CD4-positive, alpha-beta memory T cell (primary cell): ENCODE results near the gene MUC6. TPM values are rescaled to one million over a fixed set of nuclear protein-coding genes. Genes with fewer than 3 reads are reported as not detected.

ENCODE experiments used
- CTCF ChIA-PET: fragments of 350-600 bp; sonication (Branson Sonifier 250); formaldehyde crosslinking; loops from one replicate; lab custom pipeline; 2021; ENCODE audit warnings: inconsistent platforms; ENCODE audit not compliant: partially characterized antibody; lab: Charles Lee
- POLR2A ChIA-PET: fragments of 350-600 bp; sonication (Branson Sonifier 250); formaldehyde crosslinking; loops from one replicate; lab custom pipeline; 2021; ENCODE audit not compliant: partially characterized antibody; lab: Charles Lee
- DNase-seq, 5 donors: peaks; one replicate each; pipeline versions ENCODE4 v3.0.0 to v3.0.0-alpha.2; 2020 to 2022; ENCODE audit warnings: mixed read lengths in 1 of 5
- H3K27ac ChIP-seq: one replicate; pipeline ENCODE4 v1.7.0; 2013; ENCODE audit warnings: low read depth, low read length
- H3K27me3 ChIP-seq: 2 replicates; pipeline ENCODE4 v1.7.0; 2013; ENCODE audit warnings: mild to moderate bottlenecking, low read length, moderate library complexity; ENCODE audit not compliant: insufficient read depth
- H3K36me3 ChIP-seq: 2 replicates; pipeline ENCODE4 v1.7.0; 2013; ENCODE audit warnings: mild to moderate bottlenecking, low read length, moderate library complexity; ENCODE audit not compliant: insufficient read depth
- H3K4me1 ChIP-seq: 2 replicates; pipeline ENCODE4 v1.7.0; 2013; ENCODE audit warnings: mild to moderate bottlenecking, low read length, moderate library complexity; ENCODE audit not compliant: insufficient read depth
- H3K4me3 ChIP-seq, 2 donors: one replicate each; pipeline ENCODE4 v1.7.0; 2013; ENCODE audit warnings: low read length in 2 of 2, mild to moderate bottlenecking in 1 of 2
- H3K9me3 ChIP-seq, 2 donors: one replicate each; pipeline ENCODE4 v1.7.0; 2013; ENCODE audit warnings: low read length in 2 of 2, control low read depth in 1 of 2; ENCODE audit not compliant: control insufficient read depth in 1 of 2
- H3K27ac Mint-ChIP-seq, 7 donors: one replicate each; pipeline ENCODE4 v1.8.0; 2020 to 2021; ENCODE audit warnings: mixed read lengths in 7 of 7, mild to moderate bottlenecking in 6 of 7, inconsistent platforms in 3 of 7, moderate library complexity in 3 of 7
- H3K27me3 Mint-ChIP-seq, 2 donors: one replicate each; pipeline ENCODE4 v1.8.0; 2020 to 2021; ENCODE audit warnings: mixed read lengths in 2 of 2
- H3K36me3 Mint-ChIP-seq, 2 donors: one replicate each; pipeline ENCODE4 v1.8.0; 2020 to 2021; ENCODE audit warnings: mixed read lengths in 2 of 2, inconsistent platforms in 1 of 2, mild to moderate bottlenecking in 1 of 2
- H3K4me1 Mint-ChIP-seq, 4 donors: one replicate each; pipeline ENCODE4 v1.8.0; 2020 to 2021; ENCODE audit warnings: mixed read lengths in 4 of 4, mild to moderate bottlenecking in 1 of 4
- H3K4me3 Mint-ChIP-seq, 8 donors: one replicate each; pipeline ENCODE4 v1.8.0; 2020 to 2021; ENCODE audit warnings: mixed read lengths in 8 of 8, mild to moderate bottlenecking in 7 of 8, moderate library complexity in 6 of 8, inconsistent platforms in 3 of 8
- H3K9me3 Mint-ChIP-seq, 8 donors: one replicate each; pipeline ENCODE4 v1.8.0; 2020 to 2021; ENCODE audit warnings: mixed read lengths in 8 of 8, mild to moderate bottlenecking in 5 of 8, inconsistent platforms in 3 of 8, moderate library complexity in 1 of 8
- intact Hi-C: fragments of 100-400 bp; cut with micrococcal nuclease; formaldehyde crosslinking; loops from one replicate; pipeline ENCODE4 v1.15.1; 2023
- polyA plus RNA-seq, 2 donors: library from polyadenylated mRNA; unstranded; fragments of 300-500 nt; fragmentation: Illumina TruSeq; gene quantifications; one replicate each; pipeline ENCODE4 v1.2.3, GENCODE V29; 2021
- total RNA-seq, 2 experiments: library from RNA; stranded (reverse); gene quantifications; one replicate each; pipeline ENCODE4 v1.2.3, GENCODE V29; 2021

MUC6 gene
- not detected for total RNA-seq
- under 1 TPM in 1 of 2 donors, not detected in 1; 0.13 TPM for polyA plus RNA-seq

GRCh38 chr11:1036303-1036923 is at the start of gene MUC6:
Gene MUC6, minus strand, starts transcription at chr11:1036718. Its CDS starts 63 bp downstream, at chr11:1036655.
- Mint-ChIP-seq H3K4me3 (no peak within 1 kb of the TSS), H3K9me3 (peaks cover 0 to 4% (median 0%) of the 10 kb centered on the region in 8 donors), H3K27ac (no peak within 1 kb of the TSS), H3K27me3 (no peaks in the 10 kb centered on the region), H3K4me1 (peaks cover 0 to 9% (median 0%) of the 10 kb centered on the region in 4 donors), H3K36me3 (no peaks in the 10 kb centered on the region)
- ChIA-PET CTCF (no interaction called here), POLR2A (no interaction called here)
- H3K9me3 ChIP-seq: no peaks in the 10 kb centered on the region
- H3K4me1 ChIP-seq: no peaks in the 10 kb centered on the region
- no peak within 1 kb of the TSS for H3K4me3 ChIP-seq
- no peak for DNase-seq
- H3K27ac ChIP-seq: no peak within 1 kb of the TSS
- intact Hi-C loops: no loop called here
- H3K36me3 ChIP-seq: no peaks in the 10 kb centered on the region
- no peaks in the 10 kb centered on the region for H3K27me3 ChIP-seq

- intact Hi-C loops: no loop called here
- ChIA-PET POLR2A (no interaction called here), CTCF (no interaction called here)
- Mint-ChIP-seq H3K27me3 (no peaks in the 10 kb centered on the region), H3K4me1 (no peaks in the 10 kb centered on the region), H3K4me3 (no peak overlapping the region), H3K36me3 (no peaks in the 10 kb centered on the region), H3K27ac (no peak overlapping the region), H3K9me3 (peaks cover 0 to 2% (median 0%) of the 10 kb centered on the region in 8 donors)
- H3K27ac ChIP-seq: no peak overlapping the region
- H3K36me3 ChIP-seq: no peaks in the 10 kb centered on the region
- H3K4me1 ChIP-seq: no peaks in the 10 kb centered on the region
- H3K27me3 ChIP-seq: no peaks in the 10 kb centered on the region
- no peaks in the 10 kb centered on the region for H3K9me3 ChIP-seq
- no peak for DNase-seq
- H3K4me3 ChIP-seq: no peak overlapping the region
These were observed 49.1 kb upstream of the MUC6 start for GRCh38 chr11:1085440-1086170.

DNA sequence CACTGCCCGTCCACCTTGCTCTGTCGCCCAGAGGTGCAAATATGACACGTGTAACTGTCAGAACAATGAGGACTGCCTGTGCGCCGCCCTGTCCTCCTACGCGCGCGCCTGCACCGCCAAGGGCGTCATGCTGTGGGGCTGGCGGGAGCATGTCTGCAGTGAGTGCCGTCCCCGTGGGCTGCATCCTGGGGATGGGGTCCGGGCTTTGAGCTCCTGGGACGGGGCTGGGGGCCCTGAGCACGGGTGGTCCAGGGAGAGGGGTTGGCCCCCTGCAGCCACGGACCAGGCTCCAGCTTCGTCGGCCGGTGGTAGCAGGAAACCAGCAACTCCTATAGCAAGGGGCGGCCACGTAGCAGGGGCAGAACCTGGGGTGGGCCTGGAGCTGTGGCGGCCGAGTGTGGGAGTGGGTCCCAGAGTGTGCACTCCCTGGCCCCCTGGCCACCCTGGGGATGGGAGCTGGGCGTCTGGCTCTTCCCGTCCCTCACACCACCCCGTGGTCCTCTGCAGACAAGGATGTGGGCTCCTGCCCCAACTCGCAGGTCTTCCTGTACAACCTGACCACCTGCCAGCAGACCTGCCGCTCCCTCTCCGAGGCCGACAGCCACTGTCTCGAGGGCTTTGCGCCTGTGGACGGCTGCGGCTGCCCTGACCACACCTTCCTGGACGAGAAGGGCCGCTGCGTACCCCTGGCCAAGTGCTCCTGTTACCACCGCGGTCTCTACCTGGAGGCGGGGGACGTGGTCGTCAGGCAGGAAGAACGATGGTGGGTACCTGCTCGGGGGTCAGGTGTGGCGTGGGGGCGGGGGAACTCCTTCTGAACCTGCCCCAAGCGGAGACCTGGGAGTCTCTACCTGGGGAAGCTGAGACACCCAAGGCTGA is 48.3 kb upstream of the MUC6 start:
- no peak overlapping the region for H3K27ac ChIP-seq
- no peaks in the 10 kb centered on the region for H3K27me3 ChIP-seq
- H3K36me3 Mint-ChIP-seq: no peaks in the 10 kb centered on the region
- H3K4me3 ChIP-seq: no peak overlapping the region
- no peaks in the 10 kb centered on the region for H3K4me1 ChIP-seq
- ChIA-PET CTCF (no interaction called here), POLR2A (no interaction called here)
- no peaks in the 10 kb centered on the region for H3K27me3 Mint-ChIP-seq
- peaks cover 0 to 2% (median 0%) of the 10 kb centered on the region in 8 donors for H3K9me3 Mint-ChIP-seq
- H3K9me3 ChIP-seq: no peaks in the 10 kb centered on the region
- intact Hi-C loops: no loop called here
- no peak overlapping the region for H3K27ac Mint-ChIP-seq
- H3K36me3 ChIP-seq: no peaks in the 10 kb centered on the region
- H3K4me1 Mint-ChIP-seq: no peaks in the 10 kb centered on the region
- DNase-seq: no peak
- H3K4me3 Mint-ChIP-seq: no peak overlapping the region

DNA sequence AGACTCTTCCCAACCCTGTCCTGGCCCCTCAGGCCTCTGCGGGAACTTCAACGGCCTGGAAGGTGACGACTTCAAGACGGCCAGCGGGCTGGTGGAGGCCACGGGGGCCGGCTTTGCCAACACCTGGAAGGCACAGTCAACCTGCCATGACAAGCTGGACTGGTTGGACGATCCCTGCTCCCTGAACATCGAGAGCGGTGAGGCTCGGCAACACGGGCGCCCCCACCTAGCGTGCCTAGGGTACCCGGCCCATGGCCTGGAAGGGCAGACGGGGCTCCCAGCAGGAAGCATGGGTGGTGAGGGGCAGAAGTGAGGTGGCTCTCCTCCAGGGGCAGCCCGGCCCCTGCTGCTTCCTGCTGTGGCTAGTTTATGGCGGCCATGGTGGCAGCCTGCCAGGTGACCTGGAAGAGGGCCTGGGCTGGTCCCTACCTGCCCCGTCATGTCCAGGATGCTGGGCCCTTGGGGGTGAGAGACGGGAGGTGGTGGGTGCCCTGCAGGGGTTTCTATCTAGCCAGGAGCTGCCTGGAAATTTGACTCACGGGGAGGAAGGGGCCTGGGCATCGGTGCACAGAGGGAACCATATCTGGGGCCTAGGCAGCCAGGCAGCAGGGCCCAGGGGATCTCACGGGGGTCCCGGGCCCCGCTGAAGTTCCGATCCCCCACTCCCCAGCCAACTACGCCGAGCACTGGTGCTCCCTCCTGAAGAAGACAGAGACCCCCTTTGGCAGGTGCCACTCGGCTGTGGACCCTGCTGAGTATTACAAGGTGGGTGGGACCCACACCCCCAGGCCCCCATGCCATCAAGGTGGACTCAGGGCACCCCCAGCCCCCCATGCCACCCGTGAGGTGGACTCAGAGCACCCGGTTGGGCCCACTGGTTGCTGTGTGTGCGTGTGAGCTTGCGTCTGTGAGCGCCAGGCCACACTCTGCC is 47.4 kb upstream of the MUC6 start:
- Histone ChIP-seq H3K4me1 (no peaks in the 10 kb centered on the region), H3K27ac (no peak overlapping the region), H3K9me3 (no peaks in the 10 kb centered on the region), H3K36me3 (no peaks in the 10 kb centered on the region), H3K4me3 (no peak overlapping the region), H3K27me3 (no peaks in the 10 kb centered on the region)
- intact Hi-C loops: no loop called here
- H3K27ac Mint-ChIP-seq: no peak overlapping the region
- H3K9me3 Mint-ChIP-seq: peaks cover 0 to 2% (median 0%) of the 10 kb centered on the region in 8 donors
- H3K4me3 Mint-ChIP-seq: no peak overlapping the region
- ChIA-PET CTCF (no interaction called here), POLR2A (no interaction called here)
- no peaks in the 10 kb centered on the region for H3K27me3 Mint-ChIP-seq
- DNase-seq: no peak
- H3K4me1 Mint-ChIP-seq: no peaks in the 10 kb centered on the region
- no peaks in the 10 kb centered on the region for H3K36me3 Mint-ChIP-seq

DNA sequence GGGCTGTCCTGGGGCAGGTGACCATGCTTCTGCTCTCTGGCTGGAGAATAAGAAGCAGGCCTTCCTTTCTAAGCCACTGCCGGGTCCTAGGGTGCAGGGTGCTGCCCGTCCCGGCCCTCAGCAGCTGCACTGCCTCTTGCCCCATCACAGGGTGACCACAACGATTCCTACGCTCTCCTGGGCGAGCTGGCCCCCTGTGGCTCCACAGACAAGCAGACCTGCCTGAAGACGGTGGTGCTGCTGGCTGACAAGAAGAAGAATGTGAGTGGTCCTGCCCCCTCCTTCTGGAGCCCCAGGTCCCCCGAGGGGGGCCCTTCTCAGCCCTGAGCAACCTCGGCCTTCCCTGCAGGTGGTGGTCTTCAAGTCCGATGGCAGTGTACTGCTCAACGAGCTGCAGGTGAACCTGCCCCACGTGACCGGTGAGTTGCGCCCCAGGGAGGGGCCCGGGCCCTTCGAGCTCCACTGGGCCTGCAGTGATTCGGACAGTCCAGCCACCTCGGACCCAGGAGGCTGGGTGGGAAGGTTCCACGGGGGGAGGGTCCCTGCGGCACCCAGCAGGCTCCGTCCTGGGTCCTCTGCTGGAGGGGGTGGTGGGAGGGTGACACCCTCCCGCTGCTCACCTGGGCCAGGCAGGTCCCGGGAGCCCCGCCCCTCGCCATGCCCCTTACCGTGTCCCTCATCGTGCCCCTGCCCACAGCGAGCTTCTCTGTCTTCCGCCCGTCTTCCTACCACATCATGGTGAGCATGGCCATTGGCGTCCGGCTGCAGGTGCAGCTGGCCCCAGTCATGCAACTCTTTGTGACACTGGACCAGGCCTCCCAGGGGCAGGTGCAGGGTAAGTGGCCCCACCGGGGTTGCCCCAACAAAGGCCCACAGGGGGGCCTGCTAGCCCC is 46.5 kb upstream of the MUC6 start:
- no peak overlapping the region for H3K4me3 Mint-ChIP-seq
- H3K9me3 Mint-ChIP-seq: peaks cover 0 to 2% (median 0%) of the 10 kb centered on the region in 8 donors
- CTCF ChIA-PET: no interaction called here
- H3K9me3 ChIP-seq: no peaks in the 10 kb centered on the region
- no peaks in the 10 kb centered on the region for H3K36me3 Mint-ChIP-seq
- no peak overlapping the region for H3K27ac Mint-ChIP-seq
- H3K4me1 ChIP-seq: no peaks in the 10 kb centered on the region
- intact Hi-C loops: no loop called here
- H3K27me3 ChIP-seq: no peaks in the 10 kb centered on the region
- H3K4me3 ChIP-seq: no peak overlapping the region
- no peak overlapping the region for H3K27ac ChIP-seq
- H3K36me3 ChIP-seq: no peaks in the 10 kb centered on the region
- POLR2A ChIA-PET: no interaction called here
- H3K27me3 Mint-ChIP-seq: no peaks in the 10 kb centered on the region
- H3K4me1 Mint-ChIP-seq: no peaks in the 10 kb centered on the region
- DNase-seq: no peak

DNA sequence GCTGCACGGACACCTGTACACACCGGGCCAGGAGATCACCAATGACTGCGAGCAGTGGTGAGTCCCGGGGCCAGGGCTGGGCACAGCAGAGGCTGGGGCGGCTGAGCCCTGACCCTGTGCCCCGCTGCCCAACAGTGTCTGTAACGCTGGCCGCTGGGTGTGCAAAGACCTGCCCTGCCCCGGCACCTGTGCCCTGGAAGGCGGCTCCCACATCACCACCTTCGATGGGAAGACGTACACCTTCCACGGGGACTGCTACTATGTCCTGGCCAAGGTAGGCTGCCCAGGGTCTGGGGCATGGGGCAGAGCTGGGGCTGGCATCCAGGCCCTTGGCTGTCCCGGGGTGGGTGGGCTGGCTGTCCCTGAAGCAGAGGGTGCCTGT is 45.8 kb upstream of the MUC6 start:
- H3K4me1 Mint-ChIP-seq: no peaks in the 10 kb centered on the region
- CTCF ChIA-PET: no interaction called here
- H3K9me3 ChIP-seq: no peaks in the 10 kb centered on the region
- H3K4me3 ChIP-seq: no peak overlapping the region
- peaks cover 0 to 2% (median 0%) of the 10 kb centered on the region in 8 donors for H3K9me3 Mint-ChIP-seq
- H3K36me3 Mint-ChIP-seq: no peaks in the 10 kb centered on the region
- H3K27ac ChIP-seq: no peak overlapping the region
- no peaks in the 10 kb centered on the region for H3K4me1 ChIP-seq
- H3K27me3 ChIP-seq: no peaks in the 10 kb centered on the region
- no peaks in the 10 kb centered on the region for H3K27me3 Mint-ChIP-seq
- DNase-seq: no peak
- H3K27ac Mint-ChIP-seq: no peak overlapping the region
- no peaks in the 10 kb centered on the region for H3K36me3 ChIP-seq
- no peak overlapping the region for H3K4me3 Mint-ChIP-seq
- POLR2A ChIA-PET: no interaction called here
- intact Hi-C loops: no loop called here
